ENCODE measurements around the gene CHFR.
"Not testable (repeated sequence)": the region's sequence is repeated elsewhere in the genome, so short reads cannot be mapped to it uniquely, and the experiment has no call there.

CHFR gene

DNA sequence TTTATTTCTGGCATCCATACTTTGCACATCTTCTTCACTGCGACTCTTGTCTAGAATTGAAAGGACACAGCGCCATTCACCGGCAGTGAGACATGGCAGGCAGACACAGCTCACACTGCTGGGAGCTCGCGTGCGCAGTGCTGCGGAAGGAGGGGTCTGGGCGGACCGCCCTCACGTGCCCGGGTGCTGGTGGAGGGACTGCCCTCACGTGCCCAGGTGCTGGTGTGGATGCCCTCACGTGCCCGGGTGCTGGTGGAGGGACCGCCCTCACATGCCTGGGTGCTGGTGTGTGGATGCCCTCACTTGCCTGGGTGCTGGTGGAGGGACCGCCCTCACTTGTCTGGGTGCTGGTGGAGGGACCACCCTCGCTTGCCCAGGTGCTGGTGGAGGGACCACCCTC, 30.8 kb downstream of the CHFR start:
- Histone ChIP-seq H2AFZ (ENCODE audit: low read depth, low read length) (no peak overlapping the region), H3K9ac (ENCODE audit: low read depth, low read length) (no peak overlapping the region), H3K36me3 (ENCODE audit: insufficient read depth, low read length) (peaks cover 65% of the 10 kb centered on the region), H3K9me3 (ENCODE audit: insufficient read depth, low read length, severe bottlenecking) (no peaks in the 10 kb centered on the region), H3K27me3 (ENCODE audit: insufficient read depth, low read length, poor library complexity) (no peaks in the 10 kb centered on the region), H4K20me1 (ENCODE audit: insufficient read depth, low read length) (no peaks in the 10 kb centered on the region), H3K4me1 (ENCODE audit: insufficient read depth, low read length) (no peaks in the 10 kb centered on the region), H3K4me2 (ENCODE audit: insufficient read depth, low read length) (no peak overlapping the region), H3K4me3 (ENCODE audit: low read depth in 1 of 2, low read length in 2 of 2) (no peak overlapping the region), H3K27ac (ENCODE audit: low read length) (no peak overlapping the region), H3K79me2 (ENCODE audit: insufficient read depth, low read length) (no peaks in the 10 kb centered on the region)
- no peak for ATAC-seq (ENCODE audit: insufficient read depth, low read depth)
- TF ChIP-seq EZH2 (IDR thresholded peaks at IDR 0.05; ENCODE audit: borderline replicate concordance, low read depth, low read length, severe bottlenecking), result no peak
- TF ChIP-seq, protein P1, sequence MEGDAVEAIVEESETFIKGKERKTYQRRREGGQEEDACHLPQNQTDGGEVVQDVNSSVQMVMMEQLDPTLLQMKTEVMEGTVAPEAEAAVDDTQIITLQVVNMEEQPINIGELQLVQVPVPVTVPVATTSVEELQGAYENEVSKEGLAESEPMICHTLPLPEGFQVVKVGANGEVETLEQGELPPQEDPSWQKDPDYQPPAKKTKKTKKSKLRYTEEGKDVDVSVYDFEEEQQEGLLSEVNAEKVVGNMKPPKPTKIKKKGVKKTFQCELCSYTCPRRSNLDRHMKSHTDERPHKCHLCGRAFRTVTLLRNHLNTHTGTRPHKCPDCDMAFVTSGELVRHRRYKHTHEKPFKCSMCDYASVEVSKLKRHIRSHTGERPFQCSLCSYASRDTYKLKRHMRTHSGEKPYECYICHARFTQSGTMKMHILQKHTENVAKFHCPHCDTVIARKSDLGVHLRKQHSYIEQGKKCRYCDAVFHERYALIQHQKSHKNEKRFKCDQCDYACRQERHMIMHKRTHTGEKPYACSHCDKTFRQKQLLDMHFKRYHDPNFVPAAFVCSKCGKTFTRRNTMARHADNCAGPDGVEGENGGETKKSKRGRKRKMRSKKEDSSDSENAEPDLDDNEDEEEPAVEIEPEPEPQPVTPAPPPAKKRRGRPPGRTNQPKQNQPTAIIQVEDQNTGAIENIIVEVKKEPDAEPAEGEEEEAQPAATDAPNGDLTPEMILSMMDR (IDR thresholded peaks at IDR 0.05; ENCODE audit: borderline replicate concordance, extremely low read depth, low read length, poor library complexity, severe bottlenecking), result no peak
- DNase-seq, result no peak

DNA sequence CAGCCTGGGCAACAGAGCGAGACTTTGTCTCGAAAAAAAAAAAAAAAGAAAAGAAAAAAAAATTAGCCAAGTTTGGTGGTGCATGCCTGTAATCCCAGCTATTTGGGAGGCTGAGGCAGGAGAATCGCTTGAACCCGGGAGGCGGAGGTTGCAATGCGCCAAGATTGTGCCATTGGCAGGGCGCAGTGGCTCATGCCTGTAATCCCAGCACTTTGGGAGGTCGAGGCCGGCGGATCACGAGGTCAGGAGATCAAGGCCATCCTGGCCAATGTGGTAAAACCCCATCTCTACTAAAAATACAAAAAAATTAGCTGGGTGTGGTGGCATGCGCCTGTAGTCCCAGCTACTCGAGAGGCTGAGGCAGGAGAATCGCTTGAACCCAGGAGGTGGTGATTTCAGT, 32.2 kb downstream of the CHFR start:
- not testable (repeated sequence) for H2AFZ ChIP-seq (ENCODE audit: low read depth, low read length); H3K9ac ChIP-seq (ENCODE audit: low read depth, low read length); H3K4me2 ChIP-seq (ENCODE audit: insufficient read depth, low read length); DNase-seq; H3K4me1 ChIP-seq (ENCODE audit: insufficient read depth, low read length); ATAC-seq (ENCODE audit: insufficient read depth, low read depth); H3K9me3 ChIP-seq (ENCODE audit: insufficient read depth, low read length, severe bottlenecking); H3K79me2 ChIP-seq (ENCODE audit: insufficient read depth, low read length); H3K4me3 ChIP-seq (ENCODE audit: low read depth in 1 of 2, low read length in 2 of 2); H3K27me3 ChIP-seq (ENCODE audit: insufficient read depth, low read length, poor library complexity); H4K20me1 ChIP-seq (ENCODE audit: insufficient read depth, low read length); H3K27ac ChIP-seq (ENCODE audit: low read length)
- H3K36me3 ChIP-seq (ENCODE audit: insufficient read depth, low read length), result peaks cover 58% of the 10 kb centered on the region

DNA sequence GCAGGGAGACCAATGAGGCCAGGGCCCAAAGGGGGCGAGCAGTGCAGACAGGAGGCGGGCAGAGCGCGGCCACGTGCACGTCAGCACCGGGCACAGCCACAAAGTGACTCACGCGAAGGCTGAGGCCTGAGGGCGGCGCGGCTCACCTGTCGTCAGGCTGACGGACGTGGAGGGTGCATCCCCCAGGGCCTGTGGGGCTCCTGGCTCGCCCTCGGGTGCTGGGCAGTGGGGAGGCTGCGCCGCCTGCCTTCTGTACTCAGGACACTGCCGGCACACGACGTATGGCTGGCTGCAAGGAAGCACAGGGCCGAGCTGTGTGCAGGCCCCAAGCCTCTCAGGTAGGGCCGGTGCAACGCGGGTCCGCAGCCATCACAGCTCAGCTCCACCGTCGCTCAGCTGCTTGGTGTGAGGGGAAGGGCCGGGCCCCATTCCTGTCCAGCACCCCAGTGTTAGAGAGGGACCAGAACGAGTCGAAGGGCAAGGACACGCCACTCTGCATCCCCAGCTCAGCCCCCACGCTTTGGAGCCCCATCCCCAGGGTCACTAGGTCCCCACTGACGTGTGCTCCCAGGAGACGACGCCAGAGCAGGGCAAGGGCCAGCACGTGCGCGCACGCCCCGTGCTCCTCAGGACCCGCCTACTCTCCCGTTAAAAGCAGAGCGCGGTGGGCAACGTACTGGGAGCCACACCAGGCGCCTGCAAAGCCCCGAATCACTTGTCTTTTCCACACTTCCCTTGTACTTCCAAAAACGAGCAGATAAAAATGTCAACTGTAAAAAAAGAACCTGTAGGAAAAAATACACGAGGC, 33.9 kb downstream of the CHFR start:
- DNase-seq (no peak), ATAC-seq (ENCODE audit: insufficient read depth, low read depth) (no peak)
- Histone ChIP-seq H3K79me2 (ENCODE audit: insufficient read depth, low read length) (no peaks in the 10 kb centered on the region), H3K36me3 (ENCODE audit: insufficient read depth, low read length) (peaks cover 56% of the 10 kb centered on the region), H3K27ac (ENCODE audit: low read length) (no peak overlapping the region), H3K9ac (ENCODE audit: low read depth, low read length) (no peak overlapping the region), H3K4me1 (ENCODE audit: insufficient read depth, low read length) (no peaks in the 10 kb centered on the region), H3K4me3 (ENCODE audit: low read depth in 1 of 2, low read length in 2 of 2) (no peak overlapping the region), H3K4me2 (ENCODE audit: insufficient read depth, low read length) (no peak overlapping the region), H4K20me1 (ENCODE audit: insufficient read depth, low read length) (no peaks in the 10 kb centered on the region), H3K27me3 (ENCODE audit: insufficient read depth, low read length, poor library complexity) (no peaks in the 10 kb centered on the region), H3K9me3 (ENCODE audit: insufficient read depth, low read length, severe bottlenecking) (no peaks in the 10 kb centered on the region), H2AFZ (ENCODE audit: low read depth, low read length) (no peak overlapping the region)
- TF ChIP-seq, protein P1 (IDR thresholded peaks at IDR 0.05; ENCODE audit: borderline replicate concordance, extremely low read depth, low read length, poor library complexity, severe bottlenecking), result no peak
- no peak for TF ChIP-seq EZH2 (IDR thresholded peaks at IDR 0.05; ENCODE audit: borderline replicate concordance, low read depth, low read length, severe bottlenecking)

DNA sequence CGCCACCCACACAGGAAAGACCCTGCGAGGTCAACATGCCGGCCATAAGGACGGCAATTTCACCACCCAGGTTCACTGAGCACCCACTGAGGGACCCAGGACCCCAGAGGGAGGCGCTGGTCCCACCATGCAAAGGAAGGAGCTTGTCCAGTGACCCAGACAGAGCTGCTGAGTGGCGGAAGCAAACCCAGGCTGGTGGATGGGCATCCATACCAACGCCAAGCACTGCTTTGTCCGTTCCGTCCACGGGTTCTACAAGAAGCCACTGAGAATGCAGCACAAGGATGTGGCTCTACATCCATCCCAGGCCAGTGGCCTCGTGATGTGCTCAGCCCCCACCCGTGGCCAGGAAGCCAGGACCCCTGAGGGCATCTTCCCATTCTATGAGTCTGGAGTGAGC, 34.9 kb downstream of the CHFR start:
- TF ChIP-seq EZH2 (IDR thresholded peaks at IDR 0.05; ENCODE audit: borderline replicate concordance, low read depth, low read length, severe bottlenecking), result no peak
- TF ChIP-seq, protein P1 (IDR thresholded peaks at IDR 0.05; ENCODE audit: borderline replicate concordance, extremely low read depth, low read length, poor library complexity, severe bottlenecking), result no peak
- ATAC-seq (ENCODE audit: insufficient read depth, low read depth), result no peak
- H3K9me3 ChIP-seq (ENCODE audit: insufficient read depth, low read length, severe bottlenecking), result no peaks in the 10 kb centered on the region
- H2AFZ ChIP-seq (ENCODE audit: low read depth, low read length), result no peak overlapping the region
- H3K79me2 ChIP-seq (ENCODE audit: insufficient read depth, low read length), result no peaks in the 10 kb centered on the region
- no peak overlapping the region for H3K4me3 ChIP-seq (ENCODE audit: low read depth in 1 of 2, low read length in 2 of 2)
- H3K4me2 ChIP-seq (ENCODE audit: insufficient read depth, low read length), result no peak overlapping the region
- H4K20me1 ChIP-seq (ENCODE audit: insufficient read depth, low read length), result no peaks in the 10 kb centered on the region
- H3K36me3 ChIP-seq (ENCODE audit: insufficient read depth, low read length), result peaks cover 61% of the 10 kb centered on the region
- H3K4me1 ChIP-seq (ENCODE audit: insufficient read depth, low read length), result no peaks in the 10 kb centered on the region
- no peak overlapping the region for H3K9ac ChIP-seq (ENCODE audit: low read depth, low read length)
- H3K27ac ChIP-seq (ENCODE audit: low read length), result no peak overlapping the region
- no peak for DNase-seq
- H3K27me3 ChIP-seq (ENCODE audit: insufficient read depth, low read length, poor library complexity), result no peaks in the 10 kb centered on the region

Data from DND-41 (cell line).